HG02840 (cell line): ENCODE results near the gene CTF1.
"Not testable (repeated sequence)": the region's sequence is repeated elsewhere in the genome, so short reads cannot be mapped to it uniquely, and the experiment has no call there.

Experiments
- ATAC-seq: cut with Tn5 transposase; IDR thresholded peaks from one replicate; pipeline ENCODE4 v1.9.1; 2021; ENCODE audit warnings: mild to moderate bottlenecking, moderate library complexity, moderate number of reproducible peaks; ENCODE audit not compliant: unreplicated experiment, low FRiP score

CTF1 gene, protein sequence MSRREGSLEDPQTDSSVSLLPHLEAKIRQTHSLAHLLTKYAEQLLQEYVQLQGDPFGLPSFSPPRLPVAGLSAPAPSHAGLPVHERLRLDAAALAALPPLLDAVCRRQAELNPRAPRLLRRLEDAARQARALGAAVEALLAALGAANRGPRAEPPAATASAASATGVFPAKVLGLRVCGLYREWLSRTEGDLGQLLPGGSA

GRCh38 chr16:30896261-30896888, at the start of gene CTF1:
TSS of gene CTF1 (plus strand) at chr16:30896614. CDS start at chr16:30896644, 30 bp downstream.
- no peak for ATAC-seq

DNA sequence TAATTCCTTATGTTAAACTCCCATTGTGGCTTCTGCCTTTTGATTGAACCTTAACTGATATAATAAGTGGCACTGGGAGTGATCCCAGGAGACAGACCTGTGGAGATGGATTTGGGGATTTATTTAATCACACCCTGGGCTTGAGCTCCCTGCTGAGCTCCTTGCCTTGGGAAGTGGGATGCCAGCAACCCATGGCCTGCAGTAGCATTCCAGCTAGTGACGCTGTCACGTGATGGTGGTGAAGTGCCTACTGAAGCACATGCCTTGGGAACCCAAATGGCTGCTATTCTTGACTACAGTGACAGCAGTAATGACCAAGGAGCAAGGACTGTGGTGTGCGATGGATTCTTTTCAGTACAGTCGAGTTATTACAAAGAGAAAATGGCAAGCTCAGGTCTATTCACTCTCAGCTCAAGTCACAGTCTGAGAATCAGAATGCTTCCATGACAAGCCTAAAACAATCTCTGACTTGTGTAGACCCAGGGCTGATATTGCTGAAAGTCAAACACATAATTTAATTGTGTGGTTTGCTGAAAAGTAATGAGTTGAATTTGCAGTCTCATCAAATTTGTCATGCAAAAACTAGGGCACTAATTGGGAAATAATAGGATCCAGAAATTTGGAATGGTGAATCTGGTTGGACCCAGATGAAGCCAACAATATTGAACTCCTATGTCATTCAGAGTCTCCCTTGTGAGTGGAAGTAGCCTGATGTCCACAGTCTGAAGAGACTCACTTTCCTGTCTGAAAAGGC, 49.6 kb upstream of the CTF1 start:
- ATAC-seq, result no peak

DNA sequence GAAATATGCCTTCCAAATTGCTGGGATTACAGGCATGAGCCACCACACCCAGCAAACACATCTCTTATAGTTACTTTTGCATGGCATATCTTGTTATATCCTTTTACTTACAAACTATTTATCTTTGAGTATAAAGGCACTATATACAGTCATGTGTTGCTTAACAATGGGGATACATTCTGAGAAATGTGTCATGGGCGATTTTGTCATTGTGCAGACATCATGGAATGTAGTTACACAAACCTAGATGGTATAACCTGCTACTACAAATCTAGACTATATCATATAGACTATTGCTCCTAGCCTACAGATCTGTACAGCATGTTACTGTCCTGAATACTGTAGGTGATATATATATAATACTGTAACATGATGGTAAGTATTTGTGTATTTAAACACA, 46.2 kb upstream of the CTF1 start:
- no peak for ATAC-seq

DNA sequence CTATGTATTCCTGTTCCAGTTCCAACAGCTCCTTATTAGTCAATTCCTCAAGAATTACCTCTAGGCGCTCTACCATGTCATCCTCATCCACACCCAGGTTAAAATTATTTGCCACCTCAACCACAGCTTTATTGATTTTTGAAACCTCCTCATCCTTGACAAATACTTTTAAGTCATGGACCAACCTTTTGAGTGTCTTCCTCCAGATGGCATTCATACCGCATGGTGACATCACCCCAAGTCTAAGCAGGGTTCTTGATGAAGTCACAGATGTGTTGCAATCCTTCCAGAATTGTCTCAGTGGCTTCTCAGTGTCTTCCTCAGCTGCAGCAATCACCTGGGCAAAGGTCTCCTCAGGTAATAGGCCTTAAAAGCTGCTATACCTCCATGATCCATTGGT, 42.7 kb upstream of the CTF1 start:
- ATAC-seq, result no peak

GRCh38 chr16:30858111-30858495, 38.3 kb upstream of the CTF1 start:
- no peak for ATAC-seq

DNA sequence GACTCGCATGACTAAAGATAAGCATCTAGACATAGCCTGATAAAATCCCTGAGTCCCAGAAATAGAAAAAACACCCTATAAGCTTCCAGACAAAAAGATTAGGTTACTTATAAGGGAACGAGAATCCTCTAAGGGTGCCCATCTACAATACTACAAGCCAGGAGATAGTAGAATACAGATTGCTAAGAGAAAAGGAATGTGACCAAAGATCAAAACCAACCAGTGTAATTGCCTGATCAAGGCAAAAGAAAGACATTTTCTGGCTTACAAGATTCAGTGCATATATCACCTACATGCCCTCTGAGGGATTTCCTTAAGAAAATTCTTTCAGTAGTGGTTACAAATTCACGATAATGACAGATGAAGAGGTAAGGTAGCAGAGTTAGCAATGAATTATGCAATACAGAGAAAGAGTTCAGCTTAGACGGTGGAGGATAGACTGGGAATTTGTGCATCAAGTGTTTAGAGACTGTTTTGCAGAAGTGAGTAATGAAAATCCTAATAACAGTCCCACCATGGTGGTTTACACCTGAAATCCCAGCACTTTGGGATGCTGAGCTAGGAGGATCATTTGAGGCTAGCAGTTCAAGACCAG, 37.5 kb upstream of the CTF1 start:
- ATAC-seq, result no peak

DNA sequence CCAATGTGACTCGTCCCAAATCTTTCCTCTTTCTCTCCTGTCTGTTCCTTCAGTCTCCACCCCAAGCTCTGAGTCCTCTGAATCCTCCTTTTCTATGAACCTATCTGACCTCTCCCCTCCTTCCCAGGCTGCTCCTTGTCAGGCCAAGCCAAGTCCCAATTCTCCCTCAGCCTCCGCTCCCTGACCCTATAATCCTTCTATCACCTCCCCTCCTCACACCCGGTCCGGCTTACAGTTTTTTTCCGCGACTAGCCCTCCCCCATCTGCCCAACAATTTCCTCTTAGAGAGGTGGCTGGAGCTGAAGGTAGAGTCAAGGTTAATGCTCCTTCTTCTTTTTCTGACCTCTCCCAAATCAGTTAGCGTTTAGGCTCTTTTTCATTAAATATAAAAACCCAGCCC, 35.7 kb upstream of the CTF1 start:
- not testable (repeated sequence) for ATAC-seq

DNA sequence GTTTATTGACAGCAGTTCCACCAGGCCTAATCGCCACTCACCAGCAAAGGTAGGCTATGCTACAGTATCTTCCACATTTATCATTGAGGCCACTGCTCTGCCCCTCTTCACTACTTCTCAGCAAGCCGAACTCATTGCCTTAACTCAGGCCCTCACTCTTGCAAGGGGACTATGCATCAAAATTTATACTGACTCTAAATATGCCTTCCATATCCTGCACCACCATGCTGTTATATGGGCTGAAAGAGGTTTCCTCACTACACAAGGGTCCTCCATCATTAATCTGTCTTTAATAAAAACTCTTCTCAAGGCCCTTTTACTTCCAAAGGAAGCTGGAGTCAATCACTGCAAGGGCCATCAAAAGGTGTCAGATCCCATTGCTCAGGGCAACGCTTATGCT, 33.2 kb upstream of the CTF1 start:
- not testable (repeated sequence) for ATAC-seq

GRCh38 chr16:30866031-30866430, 30.4 kb upstream of the CTF1 start:
- ATAC-seq, result no peak

- ATAC-seq, result no peak
Observed at GRCh38 chr16:30867747-30868146, 28.7 kb upstream of the CTF1 start.

- ATAC-seq, result no peak
Observed at GRCh38 chr16:30870904-30871303, 25.5 kb upstream of the CTF1 start.

GRCh38 chr16:30874244-30874820, 22.1 kb upstream of the CTF1 start:
- ATAC-seq, result no peak

- peak; percentile 79 for ATAC-seq
Observed at GRCh38 chr16:30874821-30875717, 21.3 kb upstream of the CTF1 start.

DNA sequence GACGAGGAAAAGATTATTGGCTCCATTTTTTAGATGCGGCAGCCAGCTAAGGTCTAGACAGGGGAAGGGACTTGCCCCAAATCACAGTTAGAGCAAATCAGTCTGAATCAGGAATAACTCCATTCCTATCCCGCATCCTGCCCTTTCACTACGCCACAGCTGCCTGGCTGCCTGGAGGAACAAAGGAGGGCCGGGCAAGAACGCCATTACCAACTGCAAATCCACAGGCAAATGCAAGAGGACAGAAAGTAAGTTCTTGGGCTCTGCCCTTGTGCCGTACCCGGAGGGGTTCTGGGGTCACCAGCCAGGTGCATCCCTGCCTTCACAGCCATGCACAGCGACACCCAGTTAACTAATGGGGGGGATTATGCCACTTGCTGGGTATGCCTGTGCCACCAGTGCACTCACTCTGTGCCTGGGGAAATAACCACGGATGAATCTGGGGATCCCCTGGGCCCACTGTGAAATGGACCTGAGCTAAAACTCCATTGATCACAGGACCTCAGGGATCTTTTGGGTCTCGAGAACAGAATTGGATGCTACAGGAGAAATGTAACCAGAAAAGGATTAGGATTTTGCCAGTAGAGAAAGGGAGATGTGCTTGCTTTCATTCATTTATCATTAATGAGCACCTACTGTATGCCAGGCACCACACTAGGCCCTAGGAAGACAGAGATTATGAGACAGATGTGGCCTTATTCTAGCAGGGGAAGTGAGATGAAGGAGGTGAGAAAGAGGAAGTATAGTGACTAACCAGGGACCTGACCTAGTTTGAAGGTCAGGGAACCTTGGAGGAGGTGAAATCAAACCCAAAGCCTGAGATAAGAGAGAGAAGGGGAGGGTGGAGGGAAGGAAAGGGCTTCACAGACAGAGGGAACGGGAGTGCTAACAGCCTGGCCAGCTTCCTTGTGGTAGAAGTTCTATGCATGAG, 20.3 kb upstream of the CTF1 start:
- ATAC-seq, result no peak

- no peak for ATAC-seq
Observed at GRCh38 chr16:30876867-30877266, 19.5 kb upstream of the CTF1 start.

- no peak for ATAC-seq
Observed at GRCh38 chr16:30882429-30883310, 13.7 kb upstream of the CTF1 start.

GRCh38 chr16:30884760-30885159, 11.7 kb upstream of the CTF1 start:
- no peak for ATAC-seq

- ATAC-seq, result no peak
Observed at GRCh38 chr16:30885196-30885595, 11.2 kb upstream of the CTF1 start.
